LNCaP clone FGC (cell line): Measurements from ENCODE around the gene KRT14.

Experiments
- DNase-seq: peaks from one replicate; pipeline ENCODE4 v3.0.0-alpha.2; 2011; ENCODE audit warnings: low read depth
- H3K4me3 ChIP-seq: 2 replicates; pipeline ENCODE4 v1.5.1; 2011; ENCODE audit warnings: mild to moderate bottlenecking, low read depth, low read length, control low read depth
- CTCF ChIP-seq: IDR thresholded peaks from 2 replicates; pipeline ENCODE4 v1.5.1; 2012; ENCODE audit warnings: mild to moderate bottlenecking; ENCODE audit not compliant: control insufficient read depth, insufficient read depth; ENCODE audit errors: extremely low read depth

KRT14 gene

GRCh38 chr17:41548844-41549595, 37.7 kb downstream of the KRT14 start:
- H3K4me3 ChIP-seq = peak overlapping the region; percentile 17; the same call in 1 of the 2 replicates
- DNase-seq = peak; percentile 52
- peak; percentile 97 for TF ChIP-seq CTCF

- no peak for TF ChIP-seq CTCF
- no peak overlapping the region for H3K4me3 ChIP-seq
- DNase-seq = no peak
These were observed 38.5 kb downstream of the KRT14 start for GRCh38 chr17:41547921-41548843.

- no peak for DNase-seq
- no peak overlapping the region for H3K4me3 ChIP-seq
- no peak for TF ChIP-seq CTCF
These were observed 39.3 kb downstream of the KRT14 start for GRCh38 chr17:41547378-41547841.

- DNase-seq = no peak
- no peak overlapping the region for H3K4me3 ChIP-seq
- TF ChIP-seq CTCF = no peak
These were observed 39.9 kb downstream of the KRT14 start for GRCh38 chr17:41546819-41547218.

GRCh38 chr17:41545829-41546410, 40.8 kb downstream of the KRT14 start:
- no peak for TF ChIP-seq CTCF
- DNase-seq = no peak
- H3K4me3 ChIP-seq = no peak overlapping the region

GRCh38 chr17:41544935-41545334, 41.8 kb downstream of the KRT14 start:
- DNase-seq = no peak
- H3K4me3 ChIP-seq = no peak overlapping the region
- no peak for TF ChIP-seq CTCF
